ENCODE results near the gene ATG2B.
"Not testable (repeated sequence)": the region's sequence is repeated elsewhere in the genome, so short reads cannot be mapped to it uniquely, and the experiment has no call there.

The ATG2B gene

DNA sequence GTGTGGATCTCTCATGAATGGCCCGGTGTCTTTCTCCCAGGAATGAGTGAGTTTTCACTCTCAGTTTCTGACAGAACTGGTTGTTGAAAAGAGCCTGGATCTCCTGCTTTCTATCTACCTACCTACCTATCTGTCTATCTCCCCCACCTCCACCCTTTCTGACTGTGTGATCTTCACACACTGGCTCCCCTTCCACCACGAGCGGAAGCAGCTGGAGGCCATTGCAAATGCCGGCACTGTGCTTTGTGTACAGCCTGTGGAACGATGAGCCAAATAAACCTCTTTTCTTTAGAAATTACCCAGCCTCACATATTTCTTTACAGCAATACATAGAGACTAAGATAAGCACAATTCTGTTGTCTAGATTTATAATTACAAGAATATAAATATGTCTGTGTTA lies 7.4 kb upstream of the ATG2B start:
- no peak for DNase-seq (ENCODE audit: low spot score)

DNA sequence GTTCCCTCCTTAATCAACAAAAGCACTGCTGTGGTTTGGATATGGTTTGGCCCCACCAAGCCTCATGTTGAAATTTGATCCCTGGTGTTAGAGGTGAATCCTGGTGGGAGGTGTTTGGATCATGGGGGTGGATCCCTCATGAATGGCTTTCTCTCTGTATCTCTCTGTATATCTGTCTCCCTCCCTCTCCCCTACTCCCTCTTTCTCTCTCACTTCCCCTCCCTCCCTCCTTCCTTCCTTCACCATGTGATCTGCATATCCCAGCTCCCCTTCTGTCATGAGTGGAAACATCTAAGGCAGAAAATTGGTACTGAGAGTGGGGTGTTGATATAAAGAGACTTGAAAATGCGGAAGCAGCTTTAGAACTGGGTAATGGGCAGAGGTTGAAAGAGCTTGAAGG lies 5.4 kb upstream of the ATG2B start:
- peak; percentile 27 for DNase-seq (ENCODE audit: low spot score)

DNA sequence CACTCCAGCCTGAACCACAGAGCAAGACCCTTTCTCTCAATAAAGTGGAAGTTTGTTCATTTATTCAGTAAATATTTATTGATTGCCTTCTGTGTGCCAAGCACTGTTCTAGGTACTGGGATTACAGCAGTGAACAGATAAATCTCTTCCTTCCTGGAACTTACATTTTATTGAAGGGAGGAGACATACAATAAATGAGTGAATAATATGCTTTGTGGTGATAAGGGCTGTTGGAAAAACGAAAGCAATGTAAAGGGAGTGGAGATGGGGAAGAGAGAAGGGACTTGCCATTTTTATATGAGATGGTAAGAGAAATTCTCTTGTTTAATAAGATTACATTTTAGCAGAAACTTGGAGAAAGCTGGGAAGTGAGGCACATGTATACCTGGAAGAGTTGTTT lies 1.8 kb upstream of the ATG2B start:
- DNase-seq (ENCODE audit: low spot score) = no peak

DNA sequence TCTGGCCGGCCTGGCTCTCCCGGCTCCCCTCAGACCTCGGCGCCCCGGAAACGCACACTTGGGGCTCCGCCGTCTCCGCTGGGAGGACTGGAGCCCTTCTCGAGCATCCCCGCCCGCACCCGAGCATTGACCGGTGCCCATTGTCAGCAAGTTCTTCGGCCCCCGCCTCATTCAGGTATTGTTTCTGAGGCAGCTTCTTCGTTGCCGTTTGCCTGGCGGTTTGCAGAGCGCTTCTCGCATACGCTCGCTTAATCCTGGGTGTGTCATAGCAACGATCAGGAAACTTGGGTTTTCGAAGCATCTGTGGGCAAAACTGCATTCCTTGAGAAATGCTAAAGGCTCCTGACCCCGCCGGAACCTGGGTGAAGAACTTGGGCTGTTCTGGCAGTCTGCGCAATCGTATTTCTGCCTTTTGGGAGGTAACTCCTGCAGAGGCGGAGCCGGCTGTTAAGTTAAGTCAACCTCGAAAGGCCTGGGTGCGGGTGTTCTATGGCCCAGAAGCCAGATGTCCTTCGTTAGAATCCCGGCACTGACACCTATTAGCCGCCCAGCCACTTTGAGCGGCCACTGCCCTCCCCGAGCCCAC lies 703 bp upstream of the ATG2B start:
- DNase-seq (ENCODE audit: low spot score) = peak; percentile 62

DNA sequence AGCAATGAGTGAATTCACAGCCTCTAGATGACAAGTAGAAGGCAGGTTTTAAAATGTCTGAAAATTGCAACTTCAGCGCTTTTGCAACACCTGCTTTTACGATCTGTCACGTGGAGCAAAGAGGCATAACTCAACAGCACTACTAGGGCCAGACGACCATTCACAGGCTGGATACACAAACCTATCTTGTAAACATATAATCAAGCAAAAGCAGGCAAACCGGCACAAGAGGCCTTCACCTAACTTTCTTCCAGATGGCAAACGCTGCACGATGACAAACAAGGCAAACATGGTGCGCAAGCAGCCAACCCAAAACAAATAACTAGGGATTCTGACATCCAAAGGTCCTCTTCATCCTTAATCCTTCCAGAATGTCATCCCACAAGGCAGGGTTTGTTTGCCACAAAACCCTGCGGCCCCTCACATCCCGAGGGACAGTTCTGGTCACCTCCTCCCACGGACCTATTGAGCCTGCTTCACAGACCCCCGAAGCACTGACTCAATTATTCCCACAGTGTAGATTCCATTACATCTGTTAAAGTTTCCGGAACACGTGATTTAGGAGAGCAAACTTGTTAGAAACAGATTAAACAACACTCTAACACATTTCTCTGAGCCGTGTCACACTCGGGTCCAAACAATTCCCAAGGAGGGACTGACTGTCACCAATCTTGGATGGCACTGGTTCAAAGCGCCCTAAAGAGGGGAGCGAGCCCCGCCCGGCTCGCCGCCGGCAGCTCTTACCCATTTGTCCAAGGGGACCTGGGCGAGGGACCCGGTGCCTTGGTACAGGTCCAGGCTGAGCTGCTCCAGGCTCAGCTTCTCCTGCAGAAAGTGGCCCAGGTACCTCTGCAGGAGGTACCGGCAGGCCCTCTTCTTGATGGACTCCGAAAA lies 823 bp downstream of the ATG2B start:
- DNase-seq (ENCODE audit: low spot score) = peak; percentile 88

DNA sequence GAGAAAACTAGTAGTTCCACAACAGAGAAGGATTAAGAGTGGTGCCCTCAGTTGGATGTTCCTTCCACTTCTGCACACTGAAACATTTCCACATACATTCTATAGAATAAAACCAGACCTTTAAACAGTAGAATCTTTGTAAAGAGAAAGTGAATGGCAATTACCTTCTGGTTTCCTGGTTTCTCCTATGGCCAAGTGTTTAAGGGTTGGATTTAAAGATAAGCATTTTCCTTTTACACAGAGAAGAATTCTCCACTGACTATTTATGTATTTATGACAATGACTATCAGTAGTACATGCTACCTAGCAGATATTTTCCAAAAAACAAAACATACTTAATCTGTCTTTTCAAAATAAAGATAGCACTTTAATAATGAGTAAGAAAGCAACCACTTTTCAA lies 3.2 kb downstream of the ATG2B start:
- DNase-seq (ENCODE audit: low spot score) = no peak

DNA sequence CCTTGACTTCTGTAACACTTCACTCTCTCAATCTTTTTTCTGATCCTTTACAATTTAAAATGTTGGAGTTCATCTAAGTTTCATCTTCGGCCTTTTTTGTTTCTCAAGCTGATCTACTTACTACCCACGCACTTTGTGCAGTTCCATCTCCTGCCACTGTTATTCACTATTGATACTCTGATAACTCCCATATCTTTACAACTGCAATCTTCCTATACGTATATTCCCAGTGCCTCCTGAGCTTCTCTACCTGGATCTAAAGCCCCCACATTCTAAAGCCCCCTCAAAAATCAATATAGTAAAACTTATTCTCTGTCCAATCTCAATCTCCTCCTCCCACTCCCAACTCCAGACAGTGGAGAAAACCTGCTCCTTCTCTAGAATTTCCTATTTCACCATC lies 5.9 kb downstream of the ATG2B start:
- DNase-seq (ENCODE audit: low spot score) = no peak

DNA sequence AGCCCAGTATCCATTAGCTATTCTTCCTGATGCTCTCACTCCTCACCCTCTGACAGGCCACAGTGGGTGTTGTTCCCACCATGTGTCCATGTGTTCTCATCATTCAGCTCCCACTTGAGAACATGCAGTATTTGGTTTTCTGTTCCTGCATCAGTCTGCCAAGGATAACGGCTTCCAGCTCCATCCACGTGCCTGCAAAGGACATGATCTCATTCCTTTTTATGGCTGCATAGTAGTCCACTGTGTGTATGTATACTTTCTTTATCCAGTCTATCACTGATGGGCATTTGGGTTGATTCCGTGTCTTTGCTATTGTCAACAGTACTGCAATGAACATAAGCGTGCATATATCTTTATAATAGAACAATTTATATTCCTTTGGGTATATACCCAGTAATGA lies 8.9 kb downstream of the ATG2B start:
- DNase-seq (ENCODE audit: low spot score) = no peak

DNA sequence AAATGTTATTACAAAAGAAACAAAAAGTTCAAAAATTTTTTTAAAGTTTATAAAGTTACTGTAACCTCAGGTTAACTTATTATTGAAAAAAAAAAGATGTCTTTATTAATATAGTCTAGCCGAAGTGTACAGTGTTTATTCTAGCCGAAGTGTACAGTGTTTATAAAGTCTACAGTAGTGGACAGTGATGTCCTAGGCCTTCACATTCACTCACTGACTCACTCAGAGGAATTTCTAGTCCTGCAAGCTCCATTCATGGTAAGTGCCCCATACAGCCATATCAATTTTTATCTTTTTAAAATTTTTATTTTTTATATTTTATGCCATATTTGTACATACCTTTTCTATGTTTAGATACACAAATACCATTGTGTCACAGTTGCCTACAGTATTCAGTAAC lies 10.4 kb downstream of the ATG2B start:
- no peak for DNase-seq (ENCODE audit: low spot score)

DNA sequence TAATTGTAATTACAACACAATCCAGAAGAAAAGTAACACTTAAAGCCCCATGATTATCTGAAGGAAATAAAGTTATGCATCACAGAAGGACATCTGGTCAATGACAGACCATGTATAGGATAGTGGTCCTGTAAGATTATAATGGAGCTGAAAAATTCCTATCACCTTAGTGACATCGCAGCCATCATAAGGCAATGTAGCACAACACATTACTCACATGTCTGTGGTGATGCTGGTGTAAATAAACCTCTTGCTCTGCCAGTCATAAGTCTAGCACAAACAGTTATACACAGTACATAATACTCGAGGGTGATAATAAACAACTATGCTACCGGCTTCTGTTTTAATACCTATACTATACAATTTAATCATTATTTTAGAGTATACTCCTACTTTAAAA lies 11.2 kb downstream of the ATG2B start:
- no peak for DNase-seq (ENCODE audit: low spot score)

DNA sequence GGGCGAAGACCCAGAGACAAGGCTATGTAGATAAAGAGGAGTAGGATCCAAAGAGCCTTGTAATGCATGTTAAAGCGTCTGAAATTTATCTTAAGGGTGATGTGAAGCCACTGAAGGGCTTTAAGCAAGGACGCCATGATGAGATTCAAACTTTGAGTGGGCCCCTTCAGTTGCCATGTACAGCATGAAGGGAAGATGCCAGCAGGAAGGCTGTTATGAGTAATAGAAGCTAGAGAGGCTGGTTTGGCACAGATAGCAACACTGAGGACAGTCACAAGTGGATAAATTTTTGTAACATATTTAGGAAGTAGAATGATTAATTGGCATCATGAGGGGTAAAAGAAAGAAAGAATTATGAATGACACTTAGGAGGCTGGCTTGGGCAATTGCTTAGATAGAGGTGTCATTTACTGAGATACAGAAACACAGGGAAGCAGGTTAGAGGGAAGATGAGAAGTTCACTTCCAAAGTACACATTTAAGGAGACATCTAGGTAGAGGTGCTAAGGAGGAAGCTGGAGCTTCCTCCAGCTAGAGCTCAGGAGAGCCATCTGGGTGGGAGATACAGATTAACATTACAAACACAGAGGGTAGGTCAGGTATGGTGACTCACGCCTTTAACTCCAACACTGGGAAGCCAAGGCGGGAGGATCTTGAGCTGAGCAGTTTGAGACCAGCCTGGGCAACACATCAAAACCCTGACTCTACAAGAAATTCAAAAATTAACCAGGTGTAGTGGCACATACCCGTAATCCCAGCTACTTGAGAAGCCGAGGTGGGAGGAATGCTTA lies 13.7 kb downstream of the ATG2B start:
- DNase-seq (ENCODE audit: low spot score) = no peak

DNA sequence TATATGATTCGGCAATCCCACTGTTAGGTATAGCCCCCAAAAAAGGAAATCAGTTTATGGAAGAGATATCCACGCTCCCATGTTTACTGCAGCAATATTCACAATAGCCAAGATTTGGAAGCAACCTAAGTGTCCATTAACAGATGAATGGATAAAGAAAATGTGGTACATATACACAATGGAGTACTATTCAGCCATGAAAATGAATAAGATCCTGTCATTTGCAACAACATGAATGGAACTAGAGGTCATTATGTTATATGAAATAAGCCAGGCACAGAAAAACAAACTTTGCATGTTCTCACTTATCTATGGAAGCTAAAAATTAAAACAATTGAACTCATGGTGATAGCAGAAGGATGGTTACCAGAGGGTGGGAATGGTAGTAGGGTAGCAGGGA lies 15.2 kb downstream of the ATG2B start:
- DNase-seq (ENCODE audit: low spot score) = not testable (repeated sequence)

DNA sequence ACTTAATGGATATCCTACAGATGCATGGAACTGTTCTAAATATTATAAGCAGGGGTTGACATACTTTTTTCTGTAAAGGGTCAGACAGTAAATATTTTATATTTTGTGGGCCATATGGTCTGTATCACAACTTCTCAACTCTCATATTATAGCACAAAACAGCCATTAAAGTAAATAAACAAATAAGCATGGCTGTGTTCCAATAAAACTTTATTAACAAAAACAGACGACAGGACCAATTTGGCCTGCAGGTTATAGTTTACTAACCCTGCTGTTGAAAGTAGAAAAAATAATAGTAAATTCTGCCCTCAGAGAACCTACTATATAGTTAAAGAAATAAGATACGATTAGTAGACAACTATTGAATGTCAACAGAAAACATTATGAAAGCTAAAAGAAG lies 17.5 kb downstream of the ATG2B start:
- DNase-seq (ENCODE audit: low spot score) = no peak

DNA sequence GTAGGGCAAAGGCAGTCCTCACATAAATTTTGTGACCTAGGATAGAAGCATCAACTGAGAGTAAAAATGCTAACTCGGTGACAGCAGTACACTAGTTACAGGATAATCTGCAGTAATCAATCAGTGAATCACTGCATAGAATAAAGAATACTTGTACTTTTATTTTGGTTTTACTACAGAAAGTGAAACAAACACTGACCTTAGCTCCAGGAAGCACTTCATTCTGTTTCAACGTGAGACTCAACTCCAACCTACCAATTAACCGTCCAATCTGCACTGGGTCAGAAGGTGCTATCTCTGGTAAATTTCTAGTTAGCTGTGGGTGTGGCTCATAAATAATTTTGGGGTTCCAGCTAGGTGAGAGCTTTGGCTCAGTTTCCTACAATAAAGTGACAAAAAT lies 21.8 kb downstream of the ATG2B start:
- DNase-seq (ENCODE audit: low spot score) = no peak

DNA sequence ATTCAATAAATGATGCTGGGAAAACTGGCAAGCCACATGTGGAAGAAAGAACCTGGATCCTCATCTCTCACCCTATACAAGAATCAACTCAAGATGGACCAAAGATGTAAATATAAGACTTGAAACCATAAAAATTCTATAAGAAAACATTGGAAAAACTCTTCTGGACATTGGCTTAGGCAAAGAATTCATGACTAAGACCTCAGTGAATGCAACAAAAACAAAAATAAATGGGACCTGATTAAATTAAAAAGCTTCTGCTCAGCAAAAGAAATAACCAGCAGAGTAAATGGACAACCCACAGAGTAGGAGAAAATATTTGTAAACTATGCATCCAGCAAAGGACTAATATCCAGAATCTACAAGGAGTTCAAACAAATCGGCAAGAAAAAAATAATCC lies 24.6 kb downstream of the ATG2B start:
- DNase-seq (ENCODE audit: low spot score) = no peak

DNA sequence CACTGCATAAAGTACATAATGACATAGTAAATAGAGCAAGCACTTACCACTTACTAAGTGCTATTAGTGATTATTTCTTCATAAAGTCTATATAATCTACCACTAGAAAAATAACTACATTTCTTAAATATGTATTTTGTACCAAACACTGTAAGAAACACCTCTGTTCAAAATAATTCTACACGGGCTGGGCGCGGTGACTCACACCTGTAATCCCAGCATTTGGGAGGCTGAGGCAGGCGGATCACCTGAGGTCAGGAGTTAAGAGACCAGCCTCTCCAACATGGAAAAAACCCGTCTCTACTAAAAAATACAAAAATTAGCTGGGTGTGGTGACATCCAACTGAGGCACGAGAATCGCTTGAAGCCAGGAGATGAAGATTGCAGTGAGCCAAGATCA lies 38.9 kb downstream of the ATG2B start:
- DNase-seq (ENCODE audit: low spot score) = no peak

DNA sequence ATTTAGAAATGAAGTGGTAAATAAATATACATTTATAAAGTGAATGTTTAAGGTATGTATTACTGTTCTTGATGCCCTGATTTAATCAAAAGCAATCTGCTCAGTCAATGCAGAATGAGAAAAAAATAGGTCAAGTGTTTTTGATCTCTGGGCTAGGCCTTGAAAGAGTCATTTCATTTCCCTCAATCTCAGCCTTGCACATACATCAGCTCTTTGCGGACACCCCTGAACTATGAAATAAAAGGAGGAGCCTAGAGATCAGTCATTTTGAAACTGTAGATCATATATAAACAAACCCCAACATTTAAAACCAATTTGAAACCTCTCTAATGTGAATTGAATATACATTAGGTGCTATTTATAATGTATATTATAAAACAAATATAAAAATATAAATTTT lies 42.5 kb downstream of the ATG2B start:
- DNase-seq (ENCODE audit: low spot score) = no peak

DNA sequence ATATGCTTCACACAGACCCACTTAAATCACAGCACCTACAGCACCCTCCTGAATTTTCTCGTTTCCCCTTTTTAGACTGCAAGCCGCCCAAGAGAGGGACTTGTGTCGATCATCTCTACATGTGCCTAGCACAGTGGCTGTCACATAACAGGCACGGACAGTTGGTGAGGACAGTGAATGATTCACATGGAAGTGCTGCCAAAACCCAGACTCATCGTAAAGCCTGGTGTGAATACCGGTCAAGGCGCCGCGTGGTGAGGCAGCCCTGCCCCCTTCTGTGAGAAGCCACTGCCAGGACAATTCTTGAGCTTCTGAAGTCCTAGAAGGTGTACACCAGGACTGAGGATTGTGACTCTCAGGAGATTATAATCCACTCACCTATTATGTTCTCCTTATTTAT lies 44.3 kb downstream of the ATG2B start:
- no peak for DNase-seq (ENCODE audit: low spot score)

DNA sequence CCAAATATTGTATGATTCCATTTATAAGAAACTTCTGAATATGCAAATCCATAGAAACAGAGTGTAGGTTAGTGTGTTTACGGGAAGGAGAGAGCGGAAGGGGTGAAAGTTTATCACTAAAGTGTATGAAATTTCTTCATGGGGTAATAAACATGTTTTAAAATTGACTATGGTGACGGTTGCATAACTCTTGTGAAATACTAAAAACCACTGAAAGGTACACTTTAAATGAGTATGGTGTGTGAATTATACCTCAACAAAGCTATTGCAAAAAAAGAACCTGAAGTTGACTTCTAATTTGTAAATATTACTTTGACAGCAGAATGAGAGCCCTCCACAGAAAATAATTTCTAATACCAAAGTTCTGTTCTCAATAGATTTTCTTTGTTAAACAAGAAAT lies 47.1 kb downstream of the ATG2B start:
- no peak for DNase-seq (ENCODE audit: low spot score)

DNA sequence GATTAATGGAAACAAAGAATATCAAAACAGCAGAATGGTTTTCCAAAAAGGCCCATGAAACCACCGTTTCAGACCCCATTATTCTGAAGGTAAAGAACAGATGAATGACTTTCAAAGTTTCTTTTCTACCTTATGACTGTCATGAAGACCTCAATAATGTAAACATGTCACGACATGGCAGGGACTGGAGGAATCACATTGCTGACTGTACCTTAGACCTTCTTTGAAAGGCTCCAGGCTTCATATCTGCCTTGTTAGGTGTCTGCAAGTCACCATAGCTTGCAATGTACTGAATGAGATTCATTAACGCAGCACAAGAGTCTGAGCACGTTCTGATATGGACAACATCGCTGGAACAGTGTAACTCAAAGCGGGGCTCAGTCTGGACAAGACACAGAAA lies 52.2 kb downstream of the ATG2B start:
- no peak for DNase-seq (ENCODE audit: low spot score)

DNA sequence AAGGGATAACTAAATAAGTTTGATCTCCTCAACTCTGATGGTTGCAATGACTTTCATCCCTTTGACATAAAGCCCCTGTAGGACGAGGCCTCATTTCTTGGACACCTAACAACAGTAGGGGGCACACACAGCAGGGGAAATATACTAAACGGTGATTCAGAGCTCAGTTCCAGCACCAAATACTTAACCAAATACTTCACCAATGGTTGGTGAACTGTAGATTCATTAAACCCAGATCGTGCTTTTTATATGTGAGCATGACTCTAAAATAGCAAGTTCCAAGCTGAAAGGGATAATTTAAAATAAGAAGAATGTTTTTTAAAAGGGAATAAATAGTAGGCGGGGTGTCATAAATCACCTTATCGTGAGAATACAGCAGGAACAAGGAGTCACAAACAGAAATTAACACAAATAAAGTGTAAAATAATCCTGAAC lies 53.2 kb downstream of the ATG2B start:
- DNase-seq (ENCODE audit: low spot score) = no peak

DNA sequence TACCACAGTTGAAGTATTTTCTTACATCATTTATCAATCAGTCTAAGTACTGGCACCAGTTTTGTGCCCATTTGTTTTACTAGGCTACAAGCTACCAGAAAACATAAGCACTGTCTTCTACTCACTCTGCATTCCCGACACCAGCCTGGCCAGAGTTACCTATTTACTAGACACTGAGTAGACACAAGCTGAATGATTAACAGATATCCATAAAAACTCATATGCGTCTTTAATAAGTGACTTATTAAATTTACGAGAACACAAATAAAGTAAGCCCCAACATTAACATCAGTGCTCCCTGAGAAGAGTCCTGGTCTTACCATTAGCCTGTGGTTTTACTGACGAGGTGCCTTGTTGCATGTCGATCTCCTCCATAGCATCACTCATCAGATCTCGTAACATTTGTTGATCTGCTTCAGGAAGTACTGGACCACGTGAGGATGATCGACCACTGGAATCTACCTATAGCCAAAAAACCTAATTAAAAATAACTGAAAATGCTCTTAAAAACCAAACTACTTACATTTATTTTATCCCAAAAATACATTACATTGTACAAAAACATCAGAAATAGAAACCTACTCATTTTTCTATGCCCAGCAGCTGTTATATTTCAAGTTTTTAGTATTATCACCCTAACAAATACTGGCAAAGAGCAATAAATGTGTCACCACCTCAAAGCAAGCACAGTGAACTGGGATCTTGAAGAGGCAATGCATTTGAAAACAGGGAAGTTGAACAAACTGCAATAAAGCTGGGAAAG lies 53.8 kb downstream of the ATG2B start:
- DNase-seq (ENCODE audit: low spot score) = peak; percentile 33

All from SW480 (cell line).